ENCODE results near the gene KANK4. TPM values are rescaled to one million over a fixed set of nuclear protein-coding genes. Genes with fewer than 3 reads are reported as not detected.
A peak's percentile ranks its signal among the peaks of the same experiment; 100 is the strongest.
"Not testable (repeated sequence)": the region's sequence is repeated elsewhere in the genome, so short reads cannot be mapped to it uniquely, and the experiment has no call there.

KANK4 gene
- total RNA-seq, 1 experiment from 2014 or later = 1.7 TPM

DNA sequence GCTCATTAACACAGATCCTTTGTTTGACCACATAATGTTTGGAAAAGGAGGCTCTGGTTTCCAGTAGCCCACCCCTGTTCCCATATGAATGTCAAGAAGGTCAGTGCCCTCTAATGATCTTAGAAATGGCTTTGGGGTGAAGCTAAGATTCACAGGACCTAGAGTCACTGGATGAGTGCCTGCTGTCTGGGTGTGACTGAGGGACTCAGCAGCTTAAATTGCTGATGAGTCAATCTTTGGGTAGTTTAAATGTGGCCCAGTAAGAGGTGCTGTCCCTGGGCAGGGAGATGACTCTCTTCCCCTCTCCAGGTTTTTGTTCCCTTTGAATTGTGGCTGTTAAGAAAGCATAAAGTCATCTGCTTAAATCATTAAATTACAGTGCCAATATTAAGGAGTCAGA is 74.0 kb downstream of the KANK4 start:
- Histone ChIP-seq H3K27me3 (ENCODE audit: insufficient read depth, low read depth) (no peaks in the 10 kb centered on the region), H3K36me3 (ENCODE audit: low read depth) (no peaks in the 10 kb centered on the region), H3F3A (ENCODE audit: insufficient read depth, low read depth) (0 out of 2 replicates have a peak, but pooled peaks cover 3% of the 10 kb centered on the region), H3K4me1 (replicated peaks; ENCODE audit: insufficient read depth) (peaks cover 6% of the 10 kb centered on the region; the same call in 1 of the 2 replicates), H4K20me1 (ENCODE audit: insufficient read depth) (no peaks in the 10 kb centered on the region), H3K9me2 (ENCODE audit: insufficient read depth) (no peaks in the 10 kb centered on the region), H3K4me2 (no peak overlapping the region), H3K9me3 (ENCODE audit: insufficient read depth, low read depth) (no peaks in the 10 kb centered on the region), H3K79me2 (ENCODE audit: low read depth) (no peaks in the 10 kb centered on the region), H3K4me3 (no peak overlapping the region), H3K27ac (no peak overlapping the region), H2AFZ (no peak overlapping the region)
- no peak for TF ChIP-seq EZH2 (IDR thresholded peaks at IDR 0.05; ENCODE audit: low read depth)
- TF ChIP-seq, protein P1, sequence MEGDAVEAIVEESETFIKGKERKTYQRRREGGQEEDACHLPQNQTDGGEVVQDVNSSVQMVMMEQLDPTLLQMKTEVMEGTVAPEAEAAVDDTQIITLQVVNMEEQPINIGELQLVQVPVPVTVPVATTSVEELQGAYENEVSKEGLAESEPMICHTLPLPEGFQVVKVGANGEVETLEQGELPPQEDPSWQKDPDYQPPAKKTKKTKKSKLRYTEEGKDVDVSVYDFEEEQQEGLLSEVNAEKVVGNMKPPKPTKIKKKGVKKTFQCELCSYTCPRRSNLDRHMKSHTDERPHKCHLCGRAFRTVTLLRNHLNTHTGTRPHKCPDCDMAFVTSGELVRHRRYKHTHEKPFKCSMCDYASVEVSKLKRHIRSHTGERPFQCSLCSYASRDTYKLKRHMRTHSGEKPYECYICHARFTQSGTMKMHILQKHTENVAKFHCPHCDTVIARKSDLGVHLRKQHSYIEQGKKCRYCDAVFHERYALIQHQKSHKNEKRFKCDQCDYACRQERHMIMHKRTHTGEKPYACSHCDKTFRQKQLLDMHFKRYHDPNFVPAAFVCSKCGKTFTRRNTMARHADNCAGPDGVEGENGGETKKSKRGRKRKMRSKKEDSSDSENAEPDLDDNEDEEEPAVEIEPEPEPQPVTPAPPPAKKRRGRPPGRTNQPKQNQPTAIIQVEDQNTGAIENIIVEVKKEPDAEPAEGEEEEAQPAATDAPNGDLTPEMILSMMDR (conservative IDR thresholded peaks at IDR 0.05) = no peak
- ChIA-PET CTCF (no interaction called here), POLR2A (ENCODE audit: unreplicated experiment) (no interaction called here)
- BruUV-seq (replicated peaks) = no TSS peak
- intact Hi-C loops (cut with micrococcal nuclease; ENCODE audit: unreplicated experiment) = no loop called here
- DNase-seq = no peak

DNA sequence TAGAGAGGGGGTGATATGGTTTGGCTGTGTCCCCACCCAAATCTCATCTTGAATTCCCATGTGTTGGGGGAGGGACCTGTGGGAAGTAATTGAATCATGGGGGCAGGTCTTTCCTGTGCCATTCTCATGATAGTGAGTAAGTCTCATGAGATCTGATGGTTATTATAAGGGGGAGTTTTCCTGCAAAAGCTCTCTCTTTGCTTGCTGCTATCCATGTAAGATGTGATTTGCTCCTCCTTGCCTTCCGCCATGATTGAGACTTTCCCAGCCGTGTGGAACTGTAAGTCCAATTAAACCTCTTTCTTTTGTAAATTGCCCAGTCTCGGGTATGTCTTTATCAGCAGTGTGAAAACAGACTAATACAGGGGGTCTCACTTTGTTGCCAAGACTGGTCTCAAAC is 74.9 kb downstream of the KANK4 start:
- BruUV-seq (replicated peaks); H3F3A ChIP-seq (ENCODE audit: insufficient read depth, low read depth); H3K9me3 ChIP-seq (ENCODE audit: insufficient read depth, low read depth); H3K27me3 ChIP-seq (ENCODE audit: insufficient read depth, low read depth); H3K4me1 ChIP-seq (replicated peaks; ENCODE audit: insufficient read depth); H3K27ac ChIP-seq; H2AFZ ChIP-seq; DNase-seq; H3K4me3 ChIP-seq; H3K79me2 ChIP-seq (ENCODE audit: low read depth); H4K20me1 ChIP-seq (ENCODE audit: insufficient read depth); CTCF ChIA-PET; intact Hi-C loops (cut with micrococcal nuclease; ENCODE audit: unreplicated experiment); POLR2A ChIA-PET (ENCODE audit: unreplicated experiment); H3K4me2 ChIP-seq; H3K36me3 ChIP-seq (ENCODE audit: low read depth); H3K9me2 ChIP-seq (ENCODE audit: insufficient read depth): not testable (repeated sequence)

DNA sequence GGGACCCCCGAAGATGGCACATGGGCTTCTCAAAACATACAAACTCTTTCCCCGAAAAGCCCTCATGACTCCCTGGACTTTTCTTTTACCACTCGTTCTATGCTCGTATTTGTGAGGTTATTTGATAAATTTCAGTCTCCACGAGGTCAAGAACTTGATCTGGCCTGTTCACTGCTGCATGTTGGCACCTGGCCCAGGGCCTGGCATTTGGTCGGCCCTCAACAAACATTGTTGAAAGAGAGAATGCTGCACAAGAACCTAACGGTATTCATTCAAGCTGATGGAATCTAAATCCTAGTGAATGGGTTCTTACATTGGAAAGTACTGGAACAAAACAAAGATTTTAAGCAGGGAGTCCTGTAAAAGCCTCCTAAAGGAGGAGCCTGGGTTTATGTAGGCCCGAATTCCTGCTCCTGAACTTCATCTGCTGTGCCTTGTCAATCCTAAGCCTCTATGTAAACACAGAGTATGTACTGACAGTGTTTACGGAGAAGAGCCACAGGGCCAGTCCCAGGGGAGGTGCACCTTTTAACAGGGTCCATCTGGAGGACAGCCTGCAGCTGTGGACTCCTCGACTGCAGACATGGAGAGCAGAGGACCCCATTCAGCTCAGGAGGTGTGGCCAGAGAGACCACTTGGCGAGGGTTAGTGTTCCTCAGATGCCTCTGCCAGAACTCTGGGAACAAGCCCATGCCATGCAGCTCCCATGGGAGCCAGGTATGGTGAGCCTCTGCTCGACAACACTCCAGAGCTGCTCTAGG is 77.7 kb downstream of the KANK4 start:
- Histone ChIP-seq H3K4me1 (replicated peaks; ENCODE audit: insufficient read depth) (peaks cover 31% of the 10 kb centered on the region), H2AFZ (no peak overlapping the region), H3F3A (ENCODE audit: insufficient read depth, low read depth) (peaks cover 22% of the 10 kb centered on the region; the same call in 1 of the 2 replicates), H3K36me3 (ENCODE audit: low read depth) (no peaks in the 10 kb centered on the region), H3K9me2 (ENCODE audit: insufficient read depth) (no peaks in the 10 kb centered on the region), H3K79me2 (ENCODE audit: low read depth) (no peaks in the 10 kb centered on the region), H3K9me3 (ENCODE audit: insufficient read depth, low read depth) (no peaks in the 10 kb centered on the region), H3K27ac (no peak overlapping the region), H3K4me3 (no peak overlapping the region), H3K27me3 (ENCODE audit: insufficient read depth, low read depth) (no peaks in the 10 kb centered on the region), H4K20me1 (ENCODE audit: insufficient read depth) (no peaks in the 10 kb centered on the region), H3K4me2 (no peak overlapping the region)
- ChIA-PET POLR2A (ENCODE audit: unreplicated experiment) (interaction anchor here (0.6 kb wide), 1 partner anchor 17 kb away, joined by 3 read pairs; no protein-coding TSS in a partner anchor), CTCF (no interaction called here)
- TF ChIP-seq, protein P1 (conservative IDR thresholded peaks at IDR 0.05) = no peak
- TF ChIP-seq EZH2 (IDR thresholded peaks at IDR 0.05; ENCODE audit: low read depth) = no peak
- peak; percentile 56 to 57 for DNase-seq
- intact Hi-C loops (cut with micrococcal nuclease; ENCODE audit: unreplicated experiment) = no loop called here
- no TSS peak for BruUV-seq (replicated peaks)
